Astrocyte of the spinal cord (primary cell): Measurements from ENCODE around the gene GBP1.
"Not testable (repeated sequence)": the region's sequence is repeated elsewhere in the genome, so short reads cannot be mapped to it uniquely, and the experiment has no call there.

Experiments used
- DNase-seq: peaks from one replicate; pipeline ENCODE4 v3.0.0; 2011; ENCODE audit warnings: low read depth, low spot score
- H3K4me3 ChIP-seq: 2 replicates; pipeline ENCODE4 v1.5.1; 2011; ENCODE audit warnings: low read depth, mild to moderate bottlenecking, low read length, moderate library complexity
- in situ Hi-C: cut with HindIII; loops from 2 replicates; pipeline ENCODE4 v1.10.0; 2017; ENCODE audit warnings: low sequenced_read_pairs
- TF ChIP-seq, protein P1 (sequence below): IDR thresholded peaks from 2 replicates; pipeline ENCODE4 v1.5.1; 2012; ENCODE audit warnings: low read depth, mild to moderate bottlenecking, low read length, inconsistent platforms

The GBP1 gene

DNA sequence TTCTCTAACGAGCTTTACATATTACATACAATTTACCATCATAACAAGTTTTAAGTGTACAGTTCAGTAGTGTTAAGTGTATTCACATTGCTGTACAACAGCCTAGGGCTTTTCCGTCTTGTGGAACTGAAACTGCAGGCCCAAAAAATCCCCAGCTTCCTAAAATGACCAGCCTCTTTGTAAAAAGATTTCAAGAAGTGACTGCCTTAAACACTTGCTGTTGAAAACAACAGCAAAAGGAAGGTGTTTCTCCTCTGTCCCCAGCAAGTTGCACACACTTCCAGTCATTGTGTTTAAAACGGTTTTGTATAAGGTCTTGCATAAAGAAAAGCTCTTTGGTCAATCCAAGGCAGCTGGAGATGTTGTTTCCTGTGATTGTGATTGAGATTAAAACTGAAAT, 16.0 kb upstream of the GBP1 start:
- no peak for DNase-seq
- TF ChIP-seq, protein P1, sequence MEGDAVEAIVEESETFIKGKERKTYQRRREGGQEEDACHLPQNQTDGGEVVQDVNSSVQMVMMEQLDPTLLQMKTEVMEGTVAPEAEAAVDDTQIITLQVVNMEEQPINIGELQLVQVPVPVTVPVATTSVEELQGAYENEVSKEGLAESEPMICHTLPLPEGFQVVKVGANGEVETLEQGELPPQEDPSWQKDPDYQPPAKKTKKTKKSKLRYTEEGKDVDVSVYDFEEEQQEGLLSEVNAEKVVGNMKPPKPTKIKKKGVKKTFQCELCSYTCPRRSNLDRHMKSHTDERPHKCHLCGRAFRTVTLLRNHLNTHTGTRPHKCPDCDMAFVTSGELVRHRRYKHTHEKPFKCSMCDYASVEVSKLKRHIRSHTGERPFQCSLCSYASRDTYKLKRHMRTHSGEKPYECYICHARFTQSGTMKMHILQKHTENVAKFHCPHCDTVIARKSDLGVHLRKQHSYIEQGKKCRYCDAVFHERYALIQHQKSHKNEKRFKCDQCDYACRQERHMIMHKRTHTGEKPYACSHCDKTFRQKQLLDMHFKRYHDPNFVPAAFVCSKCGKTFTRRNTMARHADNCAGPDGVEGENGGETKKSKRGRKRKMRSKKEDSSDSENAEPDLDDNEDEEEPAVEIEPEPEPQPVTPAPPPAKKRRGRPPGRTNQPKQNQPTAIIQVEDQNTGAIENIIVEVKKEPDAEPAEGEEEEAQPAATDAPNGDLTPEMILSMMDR: no peak
- H3K4me3 ChIP-seq: no peak overlapping the region
- in situ Hi-C loops: no loop called here

DNA sequence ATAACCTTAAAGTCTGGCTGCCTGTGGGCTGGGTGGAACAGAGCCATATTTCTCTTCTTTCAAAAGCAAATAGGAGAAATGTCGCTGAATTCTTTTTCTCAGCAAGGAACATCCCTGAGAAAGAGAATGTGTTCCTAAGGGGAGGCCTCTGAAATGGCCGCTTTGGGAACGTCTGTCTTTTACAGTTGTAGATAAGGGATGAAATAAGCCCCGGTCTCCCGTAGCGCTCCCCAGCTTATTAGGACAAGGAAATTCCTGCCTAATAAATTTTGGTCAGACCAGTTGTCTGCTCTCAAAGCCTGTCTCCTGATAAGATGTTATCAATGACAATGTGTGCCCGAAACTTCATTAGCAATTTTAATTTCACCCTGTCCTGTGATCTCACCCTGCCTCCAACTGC, 15.1 kb upstream of the GBP1 start:
- in situ Hi-C loops: not testable (repeated sequence)

DNA sequence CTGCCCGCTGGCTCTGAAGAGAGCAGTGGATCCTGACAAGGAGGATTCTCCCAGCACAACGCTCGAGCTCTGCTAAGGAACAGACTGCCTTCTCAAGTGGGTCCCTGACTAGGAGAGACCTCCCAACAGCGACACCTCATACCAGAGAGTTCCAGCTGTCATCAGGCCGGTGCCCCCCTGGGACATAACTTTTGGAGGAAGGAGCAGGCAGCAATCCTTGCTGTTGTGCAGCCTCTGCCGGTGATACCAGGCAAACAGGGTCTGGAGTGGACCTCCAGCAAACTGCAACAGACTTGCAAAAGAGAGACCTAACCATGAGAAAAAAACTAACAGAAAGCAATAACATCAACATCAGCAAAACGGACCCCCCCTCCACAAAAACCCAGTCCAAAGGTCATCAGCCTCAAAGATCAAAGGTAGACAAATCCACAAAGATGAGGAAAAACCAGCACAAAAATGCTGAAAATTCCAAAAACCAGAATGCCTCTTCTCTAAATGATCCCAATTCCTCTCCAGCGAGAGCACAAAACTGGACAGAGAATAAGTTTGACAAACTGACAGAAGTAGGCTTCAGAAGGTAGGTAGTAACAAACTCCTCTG, 7.6 kb upstream of the GBP1 start:
- in situ Hi-C loops, H3K4me3 ChIP-seq, DNase-seq: not testable (repeated sequence)

More for the DNA sequence above, 15.1 kb upstream of the GBP1 start:
- not testable (repeated sequence) for H3K4me3 ChIP-seq, DNase-seq

DNA sequence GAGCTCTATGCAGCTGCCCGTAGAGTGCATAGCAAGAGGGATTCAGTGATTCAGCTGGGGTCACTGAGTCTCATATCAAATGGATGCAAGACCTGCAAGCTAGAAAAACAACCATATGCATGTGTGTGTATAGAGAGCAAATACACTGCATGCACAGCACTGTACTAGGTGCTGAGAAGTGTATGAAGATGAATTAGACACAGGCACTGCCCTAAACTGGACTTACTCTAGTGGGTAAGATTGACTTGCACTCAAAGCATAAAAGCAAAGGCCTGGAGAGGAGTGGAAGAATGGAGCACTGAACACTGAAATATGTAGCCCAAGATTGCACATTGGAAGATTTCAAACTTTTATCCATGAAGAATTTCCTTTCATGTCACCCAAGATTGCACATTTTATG, 5.5 kb upstream of the GBP1 start:
- TF ChIP-seq, protein P1: no peak
- H3K4me3 ChIP-seq: no peak overlapping the region
- no peak for DNase-seq
- in situ Hi-C loops: no loop called here

DNA sequence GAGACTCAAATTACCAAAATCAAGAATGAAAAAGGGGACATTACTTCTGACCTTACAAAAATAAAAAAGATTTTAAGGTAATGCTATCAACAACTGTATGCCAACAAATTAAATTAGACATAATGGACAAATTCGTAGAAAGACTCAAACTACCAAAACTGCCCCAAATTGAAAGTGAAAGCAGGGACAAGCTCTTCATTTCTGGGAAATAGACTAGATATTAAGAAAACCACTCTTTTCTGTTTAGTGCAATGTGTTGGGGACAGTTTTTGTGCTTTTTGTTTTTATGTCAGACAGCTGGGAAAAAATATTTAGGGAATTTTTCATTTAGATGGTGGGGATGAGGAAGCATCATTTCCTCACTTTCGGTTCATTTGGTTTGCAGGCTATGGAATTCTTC, 4.9 kb upstream of the GBP1 start:
- in situ Hi-C loops: no loop called here
- no peak overlapping the region for H3K4me3 ChIP-seq
- peak; percentile 5 for DNase-seq
- TF ChIP-seq, protein P1: no peak

DNA sequence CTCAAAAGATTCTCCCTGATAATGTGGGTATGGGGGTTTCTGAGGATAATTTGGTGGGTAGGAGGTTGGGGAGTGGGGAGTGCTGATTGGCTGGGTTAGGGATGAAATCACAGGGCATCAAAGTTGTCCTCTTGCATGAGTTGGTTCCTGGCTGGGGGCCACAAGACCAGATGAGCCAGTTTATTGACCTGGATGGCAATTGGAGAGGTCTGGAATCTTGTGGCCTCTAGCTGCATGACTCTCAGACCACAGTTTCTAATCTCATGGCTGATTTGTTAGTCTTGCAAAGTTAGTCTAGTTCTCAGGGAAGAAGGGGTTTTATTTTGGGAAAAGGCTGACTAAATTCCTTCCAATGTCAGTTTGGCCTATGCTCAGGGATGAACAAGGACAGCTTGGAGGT, 3.3 kb upstream of the GBP1 start:
- in situ Hi-C loops: no loop called here
- TF ChIP-seq, protein P1: no peak
- DNase-seq: peak; percentile 68
- no peak overlapping the region for H3K4me3 ChIP-seq

DNA sequence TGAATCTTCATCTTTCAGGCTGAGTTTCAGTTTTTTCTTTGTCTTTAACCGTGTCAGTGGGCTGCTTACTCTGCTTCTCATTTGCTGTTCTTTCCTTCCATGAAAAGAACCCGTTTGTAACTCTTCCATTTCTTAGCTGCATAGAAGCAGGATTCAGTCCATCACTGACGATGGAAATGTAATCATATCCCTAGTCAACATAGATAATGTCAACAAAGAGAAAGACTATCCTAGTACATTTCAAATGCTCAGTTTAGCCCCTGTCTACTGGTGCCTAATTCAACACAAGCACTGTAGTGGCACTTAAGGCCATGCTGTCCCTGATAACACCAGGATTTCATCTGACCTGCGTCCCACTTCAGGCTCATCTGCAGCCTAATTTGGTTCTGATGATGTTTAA, 376 bp downstream of the GBP1 start:
- peak overlapping the region; percentile 61 for H3K4me3 ChIP-seq
- in situ Hi-C loops: no loop called here
- TF ChIP-seq, protein P1: no peak
- DNase-seq: peak; percentile 14

DNA sequence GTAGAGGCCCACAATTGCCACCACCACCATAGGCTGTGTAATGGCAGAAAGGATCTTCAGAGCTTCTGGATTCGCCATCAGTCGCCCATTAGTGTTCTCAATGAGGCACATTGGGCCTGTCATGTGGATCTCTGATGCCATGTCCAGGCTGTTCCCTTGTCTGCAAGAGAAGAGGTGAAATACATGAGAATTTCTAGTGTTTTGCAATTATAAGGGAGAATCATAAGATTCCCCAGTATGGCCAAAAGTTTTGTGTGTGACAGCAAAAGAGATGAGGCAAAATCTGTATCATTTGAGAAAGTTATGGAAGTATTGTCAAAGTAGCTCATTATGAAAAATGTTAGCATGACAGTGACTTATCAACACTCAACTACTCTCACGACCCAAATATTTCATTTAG, 1.9 kb downstream of the GBP1 start:
- H3K4me3 ChIP-seq: no peak overlapping the region
- DNase-seq: no peak
- in situ Hi-C loops: no loop called here
- TF ChIP-seq, protein P1: no peak
